ENCODE results near the gene PARD3.

PARD3 gene

GRCh38 chr10:34580214-34580613 is 234.9 kb downstream of the PARD3 start:
- Mint-ChIP-seq H3K9me3 (ENCODE audit: low read depth) (no peaks in the 10 kb centered on the region), H3K4me1 (ENCODE audit: low read depth) (no peaks in the 10 kb centered on the region), H3K27me3 (peaks cover 2% of the 10 kb centered on the region), H3K4me3 (no peak overlapping the region), H3K36me3 (no peaks in the 10 kb centered on the region), H3K27ac (no peak overlapping the region)

- no peaks in the 10 kb centered on the region for H3K36me3 Mint-ChIP-seq
- H3K4me3 Mint-ChIP-seq, result no peak overlapping the region
- H3K9me3 Mint-ChIP-seq (ENCODE audit: low read depth), result no peaks in the 10 kb centered on the region
- H3K4me1 Mint-ChIP-seq (ENCODE audit: low read depth), result no peaks in the 10 kb centered on the region
- no peaks in the 10 kb centered on the region for H3K27me3 Mint-ChIP-seq
- H3K27ac Mint-ChIP-seq, result no peak overlapping the region
Measured at GRCh38 chr10:34578468-34578867, 236.6 kb downstream of the PARD3 start.

GRCh38 chr10:34576797-34577196 is 238.3 kb downstream of the PARD3 start:
- H3K27me3 Mint-ChIP-seq, result no peaks in the 10 kb centered on the region
- H3K36me3 Mint-ChIP-seq, result no peaks in the 10 kb centered on the region
- H3K9me3 Mint-ChIP-seq (ENCODE audit: low read depth), result no peaks in the 10 kb centered on the region
- H3K4me3 Mint-ChIP-seq, result no peak overlapping the region
- H3K27ac Mint-ChIP-seq, result no peak overlapping the region
- H3K4me1 Mint-ChIP-seq (ENCODE audit: low read depth), result no peaks in the 10 kb centered on the region

- Mint-ChIP-seq H3K9me3 (ENCODE audit: low read depth) (no peaks in the 10 kb centered on the region), H3K27ac (no peak overlapping the region), H3K36me3 (no peaks in the 10 kb centered on the region), H3K4me1 (ENCODE audit: low read depth) (no peaks in the 10 kb centered on the region), H3K27me3 (no peaks in the 10 kb centered on the region), H3K4me3 (no peak overlapping the region)
Measured at GRCh38 chr10:34575882-34576281, 239.2 kb downstream of the PARD3 start.

GRCh38 chr10:34574353-34574934 is 240.7 kb downstream of the PARD3 start:
- H3K4me3 Mint-ChIP-seq, result no peak overlapping the region
- no peaks in the 10 kb centered on the region for H3K27me3 Mint-ChIP-seq
- no peaks in the 10 kb centered on the region for H3K36me3 Mint-ChIP-seq
- H3K4me1 Mint-ChIP-seq (ENCODE audit: low read depth), result no peaks in the 10 kb centered on the region
- H3K27ac Mint-ChIP-seq, result no peak overlapping the region
- H3K9me3 Mint-ChIP-seq (ENCODE audit: low read depth), result no peaks in the 10 kb centered on the region

- H3K4me3 Mint-ChIP-seq, result no peak overlapping the region
- no peaks in the 10 kb centered on the region for H3K36me3 Mint-ChIP-seq
- H3K4me1 Mint-ChIP-seq (ENCODE audit: low read depth), result no peaks in the 10 kb centered on the region
- no peak overlapping the region for H3K27ac Mint-ChIP-seq
- no peaks in the 10 kb centered on the region for H3K9me3 Mint-ChIP-seq (ENCODE audit: low read depth)
- H3K27me3 Mint-ChIP-seq, result no peaks in the 10 kb centered on the region
Measured at GRCh38 chr10:34570887-34571286, 244.2 kb downstream of the PARD3 start.

- H3K27ac Mint-ChIP-seq, result no peak overlapping the region
Measured at GRCh38 chr10:34567659-34568253, 247.3 kb downstream of the PARD3 start.

GRCh38 chr10:34565934-34566333 is 249.2 kb downstream of the PARD3 start:
- no peak overlapping the region for H3K4me3 Mint-ChIP-seq
- no peak overlapping the region for H3K27ac Mint-ChIP-seq
- no peaks in the 10 kb centered on the region for H3K9me3 Mint-ChIP-seq (ENCODE audit: low read depth)

More at GRCh38 chr10:34567659-34568253, 247.3 kb downstream of the PARD3 start:
- Mint-ChIP-seq H3K27me3 (no peaks in the 10 kb centered on the region), H3K9me3 (ENCODE audit: low read depth) (no peaks in the 10 kb centered on the region), H3K4me3 (no peak overlapping the region), H3K4me1 (ENCODE audit: low read depth) (no peaks in the 10 kb centered on the region), H3K36me3 (no peaks in the 10 kb centered on the region)

GRCh38 chr10:34558093-34558583 is 257.0 kb downstream of the PARD3 start:
- Mint-ChIP-seq H3K4me3 (no peak overlapping the region), H3K9me3 (ENCODE audit: low read depth) (no peaks in the 10 kb centered on the region), H3K36me3 (no peaks in the 10 kb centered on the region), H3K27ac (no peak overlapping the region), H3K27me3 (no peaks in the 10 kb centered on the region), H3K4me1 (ENCODE audit: low read depth) (no peaks in the 10 kb centered on the region)

More at GRCh38 chr10:34565934-34566333, 249.2 kb downstream of the PARD3 start:
- no peaks in the 10 kb centered on the region for H3K36me3 Mint-ChIP-seq
- no peaks in the 10 kb centered on the region for H3K27me3 Mint-ChIP-seq
- H3K4me1 Mint-ChIP-seq (ENCODE audit: low read depth), result no peaks in the 10 kb centered on the region

GRCh38 chr10:34557173-34557572 is 257.9 kb downstream of the PARD3 start:
- H3K27me3 Mint-ChIP-seq, result no peaks in the 10 kb centered on the region
- no peak overlapping the region for H3K4me3 Mint-ChIP-seq
- H3K9me3 Mint-ChIP-seq (ENCODE audit: low read depth), result no peaks in the 10 kb centered on the region
- H3K27ac Mint-ChIP-seq, result no peak overlapping the region
- no peaks in the 10 kb centered on the region for H3K4me1 Mint-ChIP-seq (ENCODE audit: low read depth)
- no peaks in the 10 kb centered on the region for H3K36me3 Mint-ChIP-seq

GRCh38 chr10:34555653-34556052 is 259.4 kb downstream of the PARD3 start:
- Mint-ChIP-seq H3K9me3 (ENCODE audit: low read depth) (no peaks in the 10 kb centered on the region), H3K4me1 (ENCODE audit: low read depth) (no peaks in the 10 kb centered on the region), H3K27ac (no peak overlapping the region), H3K27me3 (no peaks in the 10 kb centered on the region), H3K36me3 (no peaks in the 10 kb centered on the region), H3K4me3 (no peak overlapping the region)

- no peaks in the 10 kb centered on the region for H3K4me1 Mint-ChIP-seq (ENCODE audit: low read depth)
- no peak overlapping the region for H3K4me3 Mint-ChIP-seq
- H3K27ac Mint-ChIP-seq, result no peak overlapping the region
- no peaks in the 10 kb centered on the region for H3K27me3 Mint-ChIP-seq
- H3K36me3 Mint-ChIP-seq, result no peaks in the 10 kb centered on the region
- no peaks in the 10 kb centered on the region for H3K9me3 Mint-ChIP-seq (ENCODE audit: low read depth)
Measured at GRCh38 chr10:34553747-34554146, 261.3 kb downstream of the PARD3 start.

GRCh38 chr10:34551295-34551694 is 263.8 kb downstream of the PARD3 start:
- no peaks in the 10 kb centered on the region for H3K36me3 Mint-ChIP-seq
- no peaks in the 10 kb centered on the region for H3K9me3 Mint-ChIP-seq (ENCODE audit: low read depth)
- no peak overlapping the region for H3K27ac Mint-ChIP-seq
- H3K4me1 Mint-ChIP-seq (ENCODE audit: low read depth), result no peaks in the 10 kb centered on the region
- no peak overlapping the region for H3K4me3 Mint-ChIP-seq
- no peaks in the 10 kb centered on the region for H3K27me3 Mint-ChIP-seq

- no peaks in the 10 kb centered on the region for H3K9me3 Mint-ChIP-seq (ENCODE audit: low read depth)
- H3K4me3 Mint-ChIP-seq, result no peak overlapping the region
- H3K27me3 Mint-ChIP-seq, result no peaks in the 10 kb centered on the region
Measured at GRCh38 chr10:34549953-34550352, 265.1 kb downstream of the PARD3 start.

GRCh38 chr10:34549001-34549400 is 266.1 kb downstream of the PARD3 start:
- Mint-ChIP-seq H3K4me3 (no peak overlapping the region), H3K9me3 (ENCODE audit: low read depth) (no peaks in the 10 kb centered on the region), H3K27ac (no peak overlapping the region), H3K4me1 (ENCODE audit: low read depth) (no peaks in the 10 kb centered on the region), H3K36me3 (no peaks in the 10 kb centered on the region), H3K27me3 (no peaks in the 10 kb centered on the region)

More at GRCh38 chr10:34549953-34550352, 265.1 kb downstream of the PARD3 start:
- H3K36me3 Mint-ChIP-seq, result no peaks in the 10 kb centered on the region
- no peaks in the 10 kb centered on the region for H3K4me1 Mint-ChIP-seq (ENCODE audit: low read depth)
- no peak overlapping the region for H3K27ac Mint-ChIP-seq

GRCh38 chr10:34548466-34548865 is 266.6 kb downstream of the PARD3 start:
- Mint-ChIP-seq H3K4me1 (ENCODE audit: low read depth) (no peaks in the 10 kb centered on the region), H3K27ac (no peak overlapping the region), H3K4me3 (no peak overlapping the region), H3K9me3 (ENCODE audit: low read depth) (no peaks in the 10 kb centered on the region), H3K27me3 (no peaks in the 10 kb centered on the region), H3K36me3 (no peaks in the 10 kb centered on the region)
